GM12874 (cell line): ENCODE data around the gene AOPEP.

Experiments
- CTCF ChIP-seq: IDR thresholded peaks from 2 replicates; pipeline ENCODE4 v1.5.1; 2011; ENCODE audit warnings: low read depth, mild to moderate bottlenecking, control low read depth, low read length, moderate library complexity; ENCODE audit not compliant: insufficient read depth

AOPEP gene

DNA sequence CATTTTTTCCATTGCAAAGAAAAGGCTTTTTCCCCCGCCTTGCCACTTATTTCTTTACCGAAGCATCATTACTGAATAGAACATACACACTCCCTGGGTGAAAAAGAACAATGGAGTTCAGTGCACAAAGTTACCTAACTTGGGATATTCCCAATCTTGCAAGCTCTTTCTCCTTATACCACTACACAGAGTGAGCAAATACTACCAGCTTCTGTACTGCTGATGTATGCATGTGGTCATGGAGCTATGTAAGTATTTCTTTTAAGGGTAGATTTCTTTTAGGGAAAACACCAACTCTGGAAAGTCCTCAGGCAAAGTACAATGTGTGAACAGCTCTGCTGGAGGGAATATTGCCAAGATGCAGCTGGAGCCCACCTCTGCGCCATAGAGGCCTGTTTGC, 81.1 kb downstream of the AOPEP start:
- TF ChIP-seq CTCF = no peak

GRCh38 chr9:94808926-94809700, 82.6 kb downstream of the AOPEP start:
- TF ChIP-seq CTCF = no peak

GRCh38 chr9:94809778-94810177, 83.3 kb downstream of the AOPEP start:
- no peak for TF ChIP-seq CTCF

GRCh38 chr9:94811074-94811473, 84.6 kb downstream of the AOPEP start:
- TF ChIP-seq CTCF = no peak

DNA sequence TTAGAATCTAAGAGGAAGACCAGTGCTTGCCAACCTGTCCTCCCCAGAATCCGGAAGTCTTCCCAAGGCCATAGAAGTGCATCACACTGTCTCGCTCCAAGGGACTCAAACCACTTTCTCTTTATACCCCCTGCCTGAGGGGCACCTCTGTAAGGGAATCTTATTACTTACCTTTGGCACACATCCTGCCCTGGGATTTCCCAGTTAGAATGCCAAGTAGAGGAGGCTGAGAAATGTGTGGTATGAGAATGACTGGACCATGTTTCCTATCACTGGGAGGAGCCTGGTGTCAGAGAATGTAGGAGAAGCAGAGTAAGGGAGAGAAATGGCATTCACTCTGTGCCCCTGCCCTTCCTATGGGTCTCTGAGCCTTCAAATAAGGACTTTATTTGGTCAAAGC, 85.8 kb downstream of the AOPEP start:
- TF ChIP-seq CTCF = no peak

- no peak for TF ChIP-seq CTCF
Observed at GRCh38 chr9:94813379-94813778, 86.9 kb downstream of the AOPEP start.

DNA sequence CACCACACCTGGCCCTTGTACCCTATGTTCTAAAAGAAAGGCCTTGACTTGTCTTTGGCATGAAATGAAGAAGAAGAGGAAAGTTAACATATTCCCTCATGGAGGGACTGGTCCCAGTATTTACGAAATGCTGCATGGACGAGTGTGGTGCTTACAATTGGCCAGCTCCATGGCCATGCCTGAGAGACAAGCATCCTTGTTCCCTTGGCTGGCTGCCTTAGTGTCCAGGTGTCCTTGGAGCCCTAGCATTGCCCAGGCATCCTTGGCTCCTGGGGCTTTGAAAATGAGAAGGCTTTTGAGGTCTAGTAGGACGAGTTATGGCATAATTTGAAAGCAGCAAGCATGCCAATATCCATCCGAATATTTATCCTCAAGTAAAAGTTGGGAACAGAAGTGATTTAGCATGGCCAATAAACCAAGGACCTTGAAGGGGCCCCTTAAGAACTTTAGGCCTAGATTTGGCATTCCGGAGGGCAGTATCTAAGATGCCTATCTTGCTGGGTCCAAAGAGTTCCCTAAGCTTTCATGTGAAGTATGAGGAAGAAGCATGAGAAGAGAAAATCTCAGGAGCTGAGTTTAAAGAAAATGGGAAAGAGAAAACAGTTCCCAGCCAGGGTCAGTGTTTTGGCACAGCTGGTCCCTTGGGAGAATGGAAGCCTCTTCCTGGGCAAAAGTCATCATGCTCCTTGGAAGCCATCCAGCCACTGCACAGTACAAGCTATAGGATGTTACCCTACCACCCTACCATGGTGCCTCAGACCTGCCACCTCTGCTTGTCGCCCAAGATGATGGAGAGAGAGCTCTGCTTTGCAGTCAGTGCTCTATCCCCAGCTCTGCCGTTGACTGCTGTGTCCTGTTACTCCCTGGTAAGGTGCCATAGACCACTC, 91.0 kb downstream of the AOPEP start:
- no peak for TF ChIP-seq CTCF
